Measurements from ENCODE around the gene MAML1.
"Not testable (repeated sequence)": the region's sequence is repeated elsewhere in the genome, so short reads cannot be mapped to it uniquely, and the experiment has no call there.

Gene MAML1

GRCh38 chr5:179734536-179735164 is 2.0 kb downstream of the MAML1 start:
- DNase-seq = no peak

GRCh38 chr5:179738742-179739141 is 6.1 kb downstream of the MAML1 start:
- DNase-seq = no peak

DNA sequence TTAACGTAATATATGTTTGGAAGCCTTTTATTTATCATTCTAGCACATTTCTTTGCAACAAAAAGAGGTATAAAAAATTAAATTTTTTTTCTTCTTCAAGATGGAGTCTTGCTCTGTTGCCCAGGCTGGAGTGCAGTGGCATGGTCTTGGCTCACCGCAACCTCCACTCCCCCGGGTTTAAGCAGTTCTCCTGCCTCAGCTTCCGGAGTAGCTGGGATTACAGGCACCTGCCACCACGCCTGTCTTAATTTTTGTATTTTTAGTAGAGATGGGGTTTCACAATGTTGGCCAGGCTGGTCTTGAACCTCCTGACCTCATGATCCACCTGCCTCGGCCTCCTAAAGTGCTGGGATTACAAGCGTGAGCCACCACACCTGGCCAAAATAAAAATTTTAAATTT is 11.5 kb downstream of the MAML1 start:
- not testable (repeated sequence) for DNase-seq

DNA sequence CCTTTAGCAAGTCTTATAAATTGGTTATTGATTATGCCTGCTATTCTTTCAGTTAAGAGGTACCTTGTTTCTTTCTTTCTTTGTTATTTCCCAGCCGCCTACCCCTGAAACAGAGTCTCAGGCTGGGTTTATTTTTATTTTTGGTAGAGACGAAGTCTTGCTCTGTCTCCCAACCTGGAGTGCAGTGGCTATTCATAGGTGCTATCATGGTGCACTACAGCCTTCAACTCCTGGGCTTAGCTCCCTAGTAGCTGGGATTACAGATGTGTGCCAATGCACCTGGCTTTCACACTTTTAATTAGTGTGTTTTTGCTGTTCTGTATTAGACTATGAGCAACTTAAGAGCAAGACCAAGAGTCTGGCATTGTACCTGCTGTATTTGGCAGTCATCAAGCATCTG is 14.2 kb downstream of the MAML1 start:
- no peak for DNase-seq

- no peak for DNase-seq
These were observed 15.2 kb downstream of the MAML1 start for GRCh38 chr5:179747811-179748210.

DNA sequence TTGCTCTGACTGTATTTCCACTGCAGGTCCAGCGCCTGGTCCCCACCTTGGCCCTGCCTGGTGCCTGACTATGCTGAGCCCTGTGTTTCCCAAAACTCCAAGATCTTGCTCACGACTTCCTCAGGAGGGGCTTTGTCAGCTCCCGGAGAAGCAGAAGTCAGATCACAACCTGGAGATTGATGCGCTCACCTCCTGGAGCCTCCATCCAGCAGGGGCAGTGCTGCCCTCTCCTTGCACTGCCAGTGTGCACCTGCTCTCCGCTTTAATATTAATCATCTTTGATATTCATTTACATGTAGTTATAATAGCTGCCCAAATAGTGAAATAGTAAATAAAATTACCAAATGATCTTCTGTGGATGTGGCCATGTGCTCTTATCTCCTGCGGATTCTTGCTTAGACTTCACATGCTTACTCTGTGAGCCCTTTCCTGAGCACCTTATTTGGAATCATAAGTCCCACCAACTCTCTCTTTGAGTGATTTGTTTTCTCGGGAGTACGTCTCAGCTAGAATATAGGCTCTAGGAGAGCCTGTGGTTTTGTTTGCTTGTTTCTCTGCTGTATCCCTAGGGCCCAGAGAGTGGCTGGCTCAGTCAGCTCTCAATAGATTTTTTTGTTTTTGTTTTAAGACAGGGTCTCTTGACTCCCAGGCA is 17.4 kb downstream of the MAML1 start:
- no peak for DNase-seq

DNA sequence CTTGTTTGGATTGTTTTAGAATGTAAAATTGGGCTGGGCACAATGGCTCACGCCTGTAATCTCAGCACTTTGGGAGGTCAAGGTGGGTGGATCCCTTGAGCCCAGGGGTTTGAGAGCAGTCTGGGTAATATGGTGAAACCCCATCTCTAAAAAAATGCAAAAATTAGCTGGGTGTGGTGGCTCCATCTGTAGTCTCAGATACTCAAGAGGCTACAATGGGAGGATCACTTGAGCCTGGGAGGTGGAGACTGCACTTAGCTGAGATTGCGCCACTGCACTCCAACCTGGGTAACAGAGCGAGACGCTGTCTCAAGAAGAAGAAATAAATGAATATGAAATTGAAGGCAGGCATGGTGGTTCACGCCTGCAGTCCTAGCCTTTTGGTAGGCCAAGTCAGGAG is 21.3 kb downstream of the MAML1 start:
- no peak for DNase-seq

GRCh38 chr5:179755022-179755421 is 22.4 kb downstream of the MAML1 start:
- DNase-seq = no peak

DNA sequence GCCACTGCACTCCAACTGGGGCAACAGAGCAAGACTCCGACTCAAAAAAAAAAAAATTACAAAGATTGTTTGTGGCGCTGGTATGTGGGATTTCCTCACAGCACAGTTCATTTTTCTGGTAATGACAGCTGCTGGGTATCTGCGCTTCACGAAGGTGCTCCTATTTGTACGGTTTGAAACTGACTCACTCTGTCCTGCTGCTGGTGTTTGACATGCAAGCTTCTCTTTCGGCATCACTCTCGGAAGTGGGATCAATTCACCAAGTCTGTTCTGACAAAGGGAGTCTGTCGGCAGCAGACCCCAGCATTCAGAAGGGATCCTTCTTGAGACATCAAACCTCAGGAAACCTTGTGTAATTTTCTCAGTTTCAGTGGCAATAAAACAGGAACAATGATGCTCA is 26.3 kb downstream of the MAML1 start:
- no peak for DNase-seq

- DNase-seq = no peak
These were observed 27.2 kb downstream of the MAML1 start for GRCh38 chr5:179759581-179760551.

- peak; percentile 6 for DNase-seq
These were observed 29.6 kb downstream of the MAML1 start for GRCh38 chr5:179762079-179762780.

DNA sequence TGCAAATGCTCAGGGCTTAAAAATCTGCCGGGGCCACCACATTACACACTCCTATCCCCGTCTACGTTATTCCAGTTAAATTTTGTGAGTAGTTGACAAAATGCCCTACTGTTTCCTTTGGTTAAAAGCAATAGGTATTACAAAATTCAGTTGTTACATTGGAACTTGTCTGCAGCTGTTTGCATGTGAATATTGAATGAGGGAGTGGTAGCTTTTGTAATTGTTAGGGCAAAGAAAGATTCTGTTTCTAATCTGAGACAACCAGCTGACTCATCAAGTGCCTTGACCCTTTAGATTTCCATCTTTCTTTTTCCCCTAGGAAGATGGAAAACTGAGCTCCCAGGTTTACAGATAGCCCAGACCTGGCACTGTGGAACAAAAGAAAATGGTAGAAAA is 30.2 kb downstream of the MAML1 start:
- no peak for DNase-seq

DNA sequence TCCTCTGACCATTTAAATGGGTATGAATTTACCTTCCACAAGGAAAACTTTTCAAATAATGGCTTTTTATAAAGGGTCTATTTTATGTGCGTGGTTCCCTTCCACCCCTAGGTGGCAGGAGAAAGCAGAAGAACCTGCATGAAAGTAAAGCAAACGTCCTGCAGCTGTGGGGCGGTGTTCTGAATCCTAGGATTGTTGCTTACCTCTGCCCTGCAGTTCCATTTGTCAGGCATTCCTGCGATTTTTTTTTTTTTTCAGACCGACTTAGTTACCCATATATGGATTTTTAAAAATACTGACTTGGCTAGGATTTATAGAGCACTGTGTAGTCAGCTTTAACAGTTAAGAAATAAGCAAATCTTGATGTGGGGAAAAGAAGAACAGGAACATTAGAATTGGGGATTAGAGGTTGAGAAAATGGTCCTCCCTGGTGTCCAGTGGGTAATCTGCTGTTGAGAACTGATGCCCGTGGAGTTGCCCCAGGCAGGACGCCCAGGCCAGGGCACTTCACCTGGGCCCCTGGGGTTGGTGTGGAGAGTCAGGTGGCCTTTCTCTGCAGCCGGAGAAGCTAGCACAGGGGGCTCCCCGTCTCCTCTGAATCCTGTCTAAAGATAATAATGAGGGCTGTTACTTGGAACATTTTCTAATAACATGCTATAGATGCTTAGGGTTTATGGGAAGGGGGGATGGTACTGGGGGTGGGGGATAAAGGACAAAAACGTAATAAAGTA is 30.8 kb downstream of the MAML1 start:
- peak; percentile 41 for DNase-seq

DNA sequence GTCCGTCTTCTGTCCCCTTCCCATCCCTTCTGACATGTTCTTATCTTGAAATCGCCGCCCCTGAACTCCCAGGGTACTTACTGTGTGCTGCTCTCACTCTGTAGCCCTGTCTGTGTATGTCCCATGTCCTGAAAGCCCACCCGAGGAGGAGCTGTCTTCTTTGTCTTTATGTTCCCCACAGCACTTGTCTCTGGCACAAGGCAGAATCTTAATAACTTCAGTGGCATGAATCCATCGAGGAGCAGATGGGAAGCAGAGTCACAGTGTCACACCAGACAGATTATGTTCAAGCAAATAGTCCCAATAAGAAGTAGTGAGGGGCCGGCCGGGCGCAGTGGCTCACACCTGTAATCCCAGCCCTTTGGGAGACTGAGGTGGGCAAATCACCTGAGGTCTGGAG is 31.4 kb downstream of the MAML1 start:
- no peak for DNase-seq

DNA sequence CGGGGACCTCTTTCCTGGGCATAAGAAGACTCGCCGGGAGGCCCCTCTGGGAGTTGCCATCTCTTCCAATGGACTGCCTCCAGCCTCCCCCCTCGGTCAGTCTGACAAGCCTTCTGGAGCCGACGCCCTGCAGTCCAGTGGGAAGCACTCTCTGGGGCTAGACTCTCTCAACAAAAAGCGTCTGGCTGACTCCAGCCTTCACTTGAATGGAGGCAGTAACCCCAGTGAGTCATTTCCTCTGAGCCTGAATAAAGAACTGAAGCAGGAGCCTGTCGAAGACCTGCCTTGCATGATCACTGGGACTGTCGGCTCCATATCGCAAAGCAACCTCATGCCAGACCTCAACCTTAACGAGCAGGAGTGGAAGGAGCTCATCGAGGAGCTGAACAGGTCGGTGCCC is 32.8 kb downstream of the MAML1 start:
- no peak for DNase-seq

DNA sequence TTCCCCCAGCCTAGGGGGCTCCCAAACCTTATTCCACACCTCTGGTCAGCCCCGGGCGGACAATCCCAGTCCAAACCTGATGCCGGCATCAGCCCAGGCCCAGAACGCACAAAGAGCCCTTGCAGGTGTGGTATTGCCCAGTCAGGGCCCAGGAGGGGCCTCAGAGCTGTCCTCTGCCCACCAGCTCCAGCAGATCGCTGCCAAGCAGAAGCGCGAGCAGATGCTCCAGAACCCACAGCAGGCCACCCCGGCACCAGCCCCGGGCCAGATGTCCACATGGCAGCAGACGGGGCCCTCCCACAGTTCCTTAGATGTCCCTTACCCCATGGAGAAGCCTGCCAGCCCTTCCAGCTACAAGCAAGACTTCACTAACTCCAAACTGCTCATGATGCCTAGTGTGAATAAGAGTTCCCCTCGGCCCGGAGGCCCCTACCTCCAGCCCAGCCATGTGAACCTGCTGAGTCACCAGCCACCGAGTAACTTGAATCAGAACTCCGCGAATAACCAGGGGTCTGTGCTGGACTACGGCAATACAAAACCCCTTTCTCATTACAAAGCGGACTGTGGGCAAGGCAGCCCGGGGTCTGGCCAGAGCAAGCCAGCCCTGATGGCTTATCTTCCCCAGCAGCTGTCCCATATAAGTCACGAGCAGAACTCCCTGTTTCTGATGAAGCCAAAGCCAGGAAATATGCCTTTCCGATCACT is 33.6 kb downstream of the MAML1 start:
- no peak for DNase-seq

GRCh38 chr5:179766726-179767455 is 34.3 kb downstream of the MAML1 start:
- DNase-seq = no peak

- no peak for DNase-seq
These were observed 35.0 kb downstream of the MAML1 start for GRCh38 chr5:179767496-179768100.

GRCh38 chr5:179768326-179769085 is 35.9 kb downstream of the MAML1 start:
- no peak for DNase-seq

DNA sequence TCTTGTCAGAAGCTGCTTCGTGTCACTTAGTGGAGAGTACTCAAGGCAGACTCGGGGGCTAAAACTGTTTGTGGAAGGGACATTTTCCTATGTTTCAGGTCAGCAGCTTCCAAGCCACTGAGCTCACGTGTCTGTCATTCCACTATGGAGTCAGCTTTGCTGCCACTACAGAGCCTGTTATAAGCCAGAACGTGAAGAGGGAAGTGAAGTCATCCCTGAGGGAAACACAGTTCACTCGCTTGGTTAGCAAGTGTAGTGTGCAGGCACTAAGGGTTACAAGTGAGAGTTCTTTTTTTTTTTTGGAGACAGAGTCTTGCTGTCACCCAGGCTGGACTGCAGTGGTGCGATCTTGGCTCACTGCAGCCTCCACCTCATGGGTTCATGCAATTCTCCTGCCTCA is 36.6 kb downstream of the MAML1 start:
- no peak for DNase-seq
